Thyroid gland (tissue), 4 donors: Measurements from ENCODE around the gene VPS18. TPM values are rescaled to one million over a fixed set of nuclear protein-coding genes. Genes with fewer than 3 reads are reported as not detected.

Experiments used
- DNase-seq, 2 donors: peaks; one replicate each; pipeline ENCODE4 v3.0.0-alpha.2; 2019
- H3K27ac ChIP-seq, 3 donors: fragments of 200-600 bp; sonication (generic); 1 replicate in 2 of 3; 2 replicates in 1 of 3; pipeline ENCODE4 v1.5.1; 2016 to 2019; ENCODE audit warnings: mild to moderate bottlenecking in 1 of 3, moderate library complexity in 1 of 3
- H3K27me3 ChIP-seq: fragments of 200-600 bp; sonication (generic); one replicate; pipeline ENCODE4 v1.5.1; 2019
- H3K36me3 ChIP-seq, 2 donors: fragments of 200-600 bp; sonication (generic); one replicate each; pipeline ENCODE4 v1.5.1; 2016 to 2019
- H3K4me1 ChIP-seq, 2 donors: fragments of 200-600 bp; sonication (generic); one replicate each; pipeline ENCODE4 v1.5.1; 2017 to 2019
- H3K4me3 ChIP-seq, 3 donors: fragments of 200-600 bp; sonication (generic); replicated peaks in 1 of 3; 1 replicate in 2 of 3; 2 replicates in 1 of 3; pipeline ENCODE4 v1.5.1; 2016; ENCODE audit warnings: mild to moderate bottlenecking in 1 of 3
- H3K9me3 ChIP-seq: fragments of 200-600 bp; sonication (generic); one replicate; pipeline ENCODE4 v1.5.1; 2017
- POLR2A ChIP-seq, 2 donors: fragments of 450-650 bp; IDR thresholded peaks; one replicate each; pipeline ENCODE4 v1.6.1; 2017; ENCODE audit warnings: antibody characterized with exemption in 2 of 2, mild to moderate bottlenecking in 2 of 2, moderate library complexity in 1 of 2
- WGBS, 2 donors: methylation state at CpG; one replicate each; pipeline ENCODE4 v1.1.5; 2017; 5-methylcytosine and 5-hydroxymethylcytosine counted together
- intact Hi-C: fragments of 100-400 bp; cut with DNase I; formaldehyde crosslinking; loops from one replicate; pipeline ENCODE4 v1.15.1; 2023
- total RNA-seq, 4 donors: library from RNA; depleted of rRNA; stranded (reverse); fragments of >200 nt; gene quantifications; one replicate each; pipeline ENCODE4 v1.2.3, GENCODE V29; 2016
- TF ChIP-seq, protein P1 (sequence below), 6 experiments: fragments of 200-600 bp in 3 of 6; fragments of 450-650 bp in 3 of 6; sonication (generic) in 3 of 6; IDR thresholded peaks; one replicate each; pipeline ENCODE4 v1.5.1; 2016 to 2019; ENCODE audit warnings: antibody characterized with exemption in 6 of 6, mild to moderate bottlenecking in 2 of 6, inconsistent platforms in 1 of 6, moderate library complexity in 1 of 6

Gene VPS18
- total RNA-seq, 4 donors from 2014 or later = 29.2 to 43.6 (median 37.2) TPM

DNA sequence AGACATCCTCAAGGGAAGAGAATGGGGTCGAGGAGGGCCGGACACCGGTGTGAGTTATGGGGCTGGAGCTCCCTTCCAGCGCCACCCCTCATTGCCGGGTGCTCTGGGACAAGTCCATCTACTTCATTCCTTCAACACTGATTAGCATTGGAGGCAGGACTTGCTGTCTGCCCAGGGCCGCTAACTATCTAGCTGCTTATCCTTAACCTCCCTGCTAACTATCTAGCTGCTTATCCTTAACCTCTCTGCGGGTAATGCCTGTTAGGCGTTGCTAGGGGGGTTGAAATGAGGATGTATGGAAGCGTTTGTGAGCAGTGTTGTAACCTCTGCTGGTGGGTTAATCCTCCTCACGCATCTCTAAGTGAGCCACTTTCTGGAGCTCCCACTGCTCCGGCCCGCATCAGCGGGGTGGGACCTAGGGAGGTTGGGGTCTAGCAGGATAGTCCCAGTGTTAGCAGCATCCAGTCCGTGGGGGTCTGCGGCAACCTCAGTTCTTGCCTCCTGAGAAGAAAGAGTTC lies 48.1 kb downstream of the VPS18 start:
- WGBS, 2 donors = 22 to 37% methylated on average over 15 of the region's 15 CpGs
- Histone ChIP-seq H3K27me3 (no peaks in the 10 kb centered on the region), H3K9me3 (no peaks in the 10 kb centered on the region), H3K4me3 (peak overlapping the region in 2 of 3 donors; percentile 21 to 47), H3K27ac (peak overlapping the region; percentile 64 to 90 (median 89)), H3K36me3 (no peaks in the 10 kb centered on the region), H3K4me1 (peaks cover 15 to 30% of the 10 kb centered on the region in 2 donors)
- intact Hi-C loops = loop anchor here (5.0 to 10.0 kb wide), 2 partner anchors 35 to 72 kb away; no protein-coding TSS in a partner anchor
- DNase-seq = no peak
- no peak for TF ChIP-seq POLR2A (IDR thresholded peaks at IDR 0.05)
- TF ChIP-seq, protein P1, sequence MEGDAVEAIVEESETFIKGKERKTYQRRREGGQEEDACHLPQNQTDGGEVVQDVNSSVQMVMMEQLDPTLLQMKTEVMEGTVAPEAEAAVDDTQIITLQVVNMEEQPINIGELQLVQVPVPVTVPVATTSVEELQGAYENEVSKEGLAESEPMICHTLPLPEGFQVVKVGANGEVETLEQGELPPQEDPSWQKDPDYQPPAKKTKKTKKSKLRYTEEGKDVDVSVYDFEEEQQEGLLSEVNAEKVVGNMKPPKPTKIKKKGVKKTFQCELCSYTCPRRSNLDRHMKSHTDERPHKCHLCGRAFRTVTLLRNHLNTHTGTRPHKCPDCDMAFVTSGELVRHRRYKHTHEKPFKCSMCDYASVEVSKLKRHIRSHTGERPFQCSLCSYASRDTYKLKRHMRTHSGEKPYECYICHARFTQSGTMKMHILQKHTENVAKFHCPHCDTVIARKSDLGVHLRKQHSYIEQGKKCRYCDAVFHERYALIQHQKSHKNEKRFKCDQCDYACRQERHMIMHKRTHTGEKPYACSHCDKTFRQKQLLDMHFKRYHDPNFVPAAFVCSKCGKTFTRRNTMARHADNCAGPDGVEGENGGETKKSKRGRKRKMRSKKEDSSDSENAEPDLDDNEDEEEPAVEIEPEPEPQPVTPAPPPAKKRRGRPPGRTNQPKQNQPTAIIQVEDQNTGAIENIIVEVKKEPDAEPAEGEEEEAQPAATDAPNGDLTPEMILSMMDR (IDR thresholded peaks at IDR 0.05) = no peak

DNA sequence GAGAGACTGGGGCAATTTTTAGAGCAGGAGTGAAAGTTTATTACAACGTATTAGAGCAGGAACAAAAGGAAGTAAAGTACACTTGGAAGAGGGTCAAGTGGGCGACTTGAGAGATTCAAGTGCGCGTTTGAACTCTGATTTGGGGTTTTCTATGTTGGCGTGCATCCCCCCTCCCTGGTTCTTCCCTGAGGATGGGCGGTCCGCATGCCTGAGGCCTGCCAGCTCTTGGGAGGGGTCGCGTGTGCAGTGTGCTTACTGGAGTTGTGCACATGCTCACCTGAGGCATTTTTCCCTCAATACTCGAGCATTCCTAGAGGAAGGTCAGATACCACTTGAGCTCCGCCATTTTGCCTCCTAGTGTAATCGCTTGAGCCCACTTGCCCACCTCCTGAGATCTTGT lies 48.6 kb downstream of the VPS18 start:
- peaks cover 15 to 30% of the 10 kb centered on the region in 2 donors for H3K4me1 ChIP-seq
- 24 to 33% methylated on average over 12 of the region's 12 CpGs for WGBS, 2 donors
- H3K27me3 ChIP-seq = no peaks in the 10 kb centered on the region
- peak overlapping the region in 2 of 3 donors; percentile 89 to 90 for H3K27ac ChIP-seq
- peak; percentile 51 to 68 for DNase-seq
- intact Hi-C loops = loop anchor here (5.0 to 10.0 kb wide), 2 partner anchors 36 to 72 kb away; no protein-coding TSS in a partner anchor
- H3K9me3 ChIP-seq = no peaks in the 10 kb centered on the region
- TF ChIP-seq POLR2A (IDR thresholded peaks at IDR 0.05) = no peak
- TF ChIP-seq, protein P1 (IDR thresholded peaks at IDR 0.05) = no peak
- H3K4me3 ChIP-seq = no peak overlapping the region
- H3K36me3 ChIP-seq = no peaks in the 10 kb centered on the region

DNA sequence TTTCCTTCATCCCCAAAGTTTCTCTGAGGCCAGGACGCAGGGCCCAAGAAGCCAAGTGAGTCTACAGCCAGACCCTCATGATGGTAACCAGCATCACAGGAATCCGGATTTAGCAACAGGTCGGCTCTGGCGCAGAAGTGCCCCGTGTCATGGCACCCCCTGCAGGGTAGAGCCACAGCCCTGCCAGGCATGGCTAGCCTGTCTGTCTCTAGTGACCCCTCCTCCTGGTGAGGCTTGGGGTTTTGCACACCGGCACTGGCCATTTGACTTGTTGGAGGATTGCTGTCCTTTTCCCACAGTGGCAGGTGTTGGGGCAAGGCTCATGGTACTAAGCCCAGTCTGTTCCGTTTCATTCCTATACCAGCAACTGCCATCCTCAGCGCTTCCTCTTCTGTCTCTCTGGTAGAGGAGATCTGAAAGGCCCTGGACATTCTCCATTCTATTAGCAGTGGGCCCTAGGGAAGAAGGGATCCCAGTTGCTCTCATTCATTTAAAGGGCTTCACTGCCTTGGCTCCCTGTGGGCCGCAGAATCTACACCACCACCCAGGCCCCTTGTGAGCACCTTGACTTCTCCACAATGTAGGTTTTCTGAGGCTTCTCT lies 49.6 kb downstream of the VPS18 start:
- Histone ChIP-seq H3K4me3 (no peak overlapping the region), H3K4me1 (peaks cover 15 to 30% of the 10 kb centered on the region in 2 donors), H3K27me3 (no peaks in the 10 kb centered on the region), H3K27ac (no peak overlapping the region), H3K9me3 (no peaks in the 10 kb centered on the region), H3K36me3 (no peaks in the 10 kb centered on the region)
- TF ChIP-seq, protein P1 (IDR thresholded peaks at IDR 0.05) = no peak
- TF ChIP-seq POLR2A (IDR thresholded peaks at IDR 0.05) = no peak
- intact Hi-C loops = loop anchor here (5.0 to 10.0 kb wide), 2 partner anchors 37 to 71 kb away; no protein-coding TSS in a partner anchor
- DNase-seq = no peak
- 96 to 97% methylated on average over 7 to 8 of the region's 9 CpGs for WGBS, 2 donors

DNA sequence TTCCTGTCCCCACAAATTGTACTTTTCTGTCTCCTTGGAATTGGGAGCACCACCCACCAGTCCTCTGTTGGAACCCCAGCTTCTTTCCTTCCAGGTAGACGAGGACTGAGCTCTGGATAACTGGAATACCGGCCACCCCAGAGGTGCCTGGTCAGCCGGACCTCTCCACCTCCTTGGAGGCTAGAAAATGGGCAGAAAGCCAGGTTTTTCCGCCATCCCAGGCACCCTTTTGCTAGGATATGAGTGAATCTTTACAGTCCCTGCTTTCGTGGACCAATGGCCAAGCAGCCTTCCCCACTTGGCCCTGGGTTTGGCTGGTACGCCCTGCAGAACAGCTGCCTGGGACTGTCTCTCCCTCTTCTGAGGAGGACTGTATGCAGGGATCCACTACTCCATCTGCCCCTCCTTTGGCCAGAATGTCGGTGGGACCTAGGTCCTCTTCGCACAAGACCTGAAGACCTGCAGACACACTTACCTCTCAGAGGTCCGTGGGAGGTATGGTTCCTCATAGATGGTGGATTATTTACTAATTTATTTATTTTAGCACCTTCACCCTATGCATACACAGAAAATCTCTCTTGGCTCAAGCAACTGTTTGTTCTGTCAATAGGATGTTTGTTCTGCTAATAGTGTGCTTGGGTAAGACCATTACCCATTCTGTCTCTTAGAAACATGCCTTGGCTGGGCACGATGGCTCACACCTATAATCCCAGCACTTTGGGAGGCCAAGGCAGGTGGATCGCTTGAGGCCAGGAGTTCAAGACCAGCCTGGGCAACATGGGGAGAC lies 50.5 kb downstream of the VPS18 start:
- WGBS, 2 donors = 87 to 94% methylated on average over 10 to 11 of the region's 11 CpGs
- Histone ChIP-seq H3K36me3 (no peaks in the 10 kb centered on the region), H3K9me3 (no peaks in the 10 kb centered on the region), H3K27me3 (no peaks in the 10 kb centered on the region), H3K4me1 (peaks cover 15 to 27% of the 10 kb centered on the region in 2 donors), H3K27ac (no peak overlapping the region), H3K4me3 (no peak overlapping the region)
- no peak for DNase-seq
- intact Hi-C loops = loop anchor here (5.0 to 10.0 kb wide), 2 partner anchors 37 to 70 kb away; no protein-coding TSS in a partner anchor
- no peak for TF ChIP-seq POLR2A (IDR thresholded peaks at IDR 0.05)
- TF ChIP-seq, protein P1 (IDR thresholded peaks at IDR 0.05) = no peak
